ENCODE measurements around the gene RMC1. TPM values are rescaled to one million over a fixed set of nuclear protein-coding genes. Genes with fewer than 3 reads are reported as not detected.

The RMC1 gene
- total RNA-seq, 2 donors from 2014 or later = 58.8 to 61.1 TPM

DNA sequence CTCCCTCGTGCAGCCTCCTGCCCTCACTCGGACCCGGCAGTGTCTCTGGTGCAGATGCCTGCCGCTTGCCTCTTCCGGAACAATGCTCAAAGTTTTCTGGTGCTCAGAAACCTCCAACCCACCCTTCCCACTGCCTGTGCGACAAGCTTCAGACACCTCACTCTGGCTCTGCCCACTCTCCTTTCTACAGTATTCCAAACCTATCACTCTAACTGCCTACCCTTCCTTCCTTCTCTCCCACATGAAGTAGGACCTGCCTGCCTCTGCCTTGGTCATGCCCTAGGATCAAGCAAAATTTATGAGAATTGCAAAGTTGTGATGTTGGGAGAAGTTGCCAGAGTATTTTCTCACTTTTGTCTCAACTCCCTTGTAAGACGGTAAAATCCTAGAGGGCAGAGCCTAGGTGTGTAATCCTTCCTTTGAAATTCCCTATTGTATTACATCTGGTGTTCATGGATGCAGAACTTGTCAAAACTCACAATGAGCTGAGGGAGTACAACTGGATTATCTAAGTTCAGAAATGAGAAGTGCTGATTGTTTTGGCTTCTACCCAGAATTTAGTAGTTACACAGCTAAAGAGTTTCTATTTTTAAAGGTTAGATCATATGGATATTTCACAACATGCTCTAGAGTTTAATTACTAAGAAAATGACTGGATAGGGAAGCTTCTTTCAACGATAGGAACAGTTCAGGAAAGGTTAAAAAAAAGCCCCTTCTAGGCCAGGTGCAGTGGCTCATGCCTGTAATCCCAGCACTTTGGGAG is 75.8 kb downstream of the RMC1 start:
- peaks cover 15% of the 10 kb centered on the region for H3K36me3 Mint-ChIP-seq
- peak overlapping the region; percentile 52 for H3K4me3 Mint-ChIP-seq
- H3K27ac Mint-ChIP-seq = peak overlapping the region; percentile 67 to 69

GRCh38 chr18:23580677-23581367 is 77.5 kb downstream of the RMC1 start:
- Mint-ChIP-seq H3K36me3 (peaks cover 21% of the 10 kb centered on the region), H3K27me3 (no peaks in the 10 kb centered on the region), H3K9me3 (no peaks in the 10 kb centered on the region), H3K4me1 (ENCODE audit: low read depth in 2 of 2) (peaks cover 58 to 69% of the 10 kb centered on the region in 2 donors), H3K4me3 (peak overlapping the region; percentile 47), H3K27ac (peak overlapping the region; percentile 69 to 72)
- ATAC-seq (no peak), DNase-seq (ENCODE audit: low spot score) (no peak)

More for the DNA sequence above, 75.8 kb downstream of the RMC1 start:
- DNase-seq (ENCODE audit: low spot score) (no peak), ATAC-seq (no peak)
- Mint-ChIP-seq H3K27me3 (no peaks in the 10 kb centered on the region), H3K9me3 (no peaks in the 10 kb centered on the region), H3K4me1 (ENCODE audit: low read depth in 2 of 2) (peaks cover 65 to 72% of the 10 kb centered on the region in 2 donors)

Other genes with a start within 250 kb of the RMC1 start
- gene RIOK3, start 50.2 kb upstream of the RMC1 start, total RNA-seq = 10 to 100 TPM; 71.5 to 95.4 TPM
- gene NPC1, start 83.0 kb downstream of the RMC1 start, total RNA-seq = 10 to 100 TPM; 87.6 to 88.3 TPM
- gene ANKRD29, start 159.4 kb downstream of the RMC1 start, total RNA-seq = not detected
- gene LAMA3, start 185.9 kb downstream of the RMC1 start, total RNA-seq = under 1 TPM; 0.10 to 0.11 TPM

Data from natural killer cell treated with Interleukin-12 subunit alpha and Interleukin-12 subunit beta and Interleukin-15 and Interleukin-18, amount 100 ng/mL, for 72 hours (primary cell).